Measurements from ENCODE around the gene GOLM1. TPM values are rescaled to one million over a fixed set of nuclear protein-coding genes. Genes with fewer than 3 reads are reported as not detected.
A peak's percentile ranks its signal among the peaks of the same experiment; 100 is the strongest.
"Not testable (repeated sequence)": the region's sequence is repeated elsewhere in the genome, so short reads cannot be mapped to it uniquely, and the experiment has no call there.

The GOLM1 gene
- total RNA-seq, 2 donors from 2014 or later = 1.2 to 2.7 TPM

DNA sequence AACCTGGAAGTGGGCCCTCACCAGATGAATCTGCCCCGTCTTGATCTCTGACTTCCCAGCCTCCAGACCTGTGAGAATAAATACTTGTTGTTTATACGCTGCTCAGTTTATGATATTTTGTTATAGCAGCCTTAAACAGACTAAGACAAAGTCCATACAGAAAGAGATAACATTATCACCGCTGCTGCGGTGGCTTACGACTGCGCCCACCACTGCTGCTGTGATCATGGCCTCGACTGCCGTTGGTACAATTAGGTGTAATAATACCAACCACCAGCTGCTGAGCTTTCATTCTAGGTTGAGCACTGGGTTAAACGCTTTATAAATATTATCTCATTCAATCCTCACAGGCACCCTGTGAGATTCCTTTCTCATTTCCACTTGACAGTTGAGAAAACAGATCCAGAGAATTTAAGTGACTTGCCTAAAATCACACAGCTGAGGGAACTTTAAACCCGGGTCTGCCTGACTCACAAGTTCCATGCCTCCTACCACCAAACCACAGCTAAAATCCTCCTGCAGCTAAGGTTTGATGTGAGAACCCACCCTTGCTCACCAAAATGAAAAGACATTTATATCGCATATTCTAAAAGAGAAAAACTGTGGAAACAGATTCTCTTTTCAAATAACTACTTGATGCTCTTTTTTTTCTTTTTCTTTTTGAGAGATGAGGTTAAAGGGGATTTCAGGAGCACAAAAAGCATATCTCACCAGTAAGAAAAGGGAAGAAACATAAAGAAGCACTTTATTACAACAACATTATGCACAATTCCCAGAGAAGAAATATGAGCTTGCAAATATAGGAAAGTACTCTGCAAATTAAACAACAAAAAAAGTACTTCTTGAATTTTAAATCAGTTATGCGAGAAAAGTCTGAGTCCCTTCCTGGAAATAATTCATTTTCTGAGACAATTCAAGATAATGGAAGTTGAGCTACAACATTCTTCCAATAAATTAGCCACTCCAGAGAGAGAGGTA is 23.9 kb downstream of the GOLM1 start:
- ATAC-seq (replicated peaks in 1 of 2) (peak; percentile 47 to 61), DNase-seq (peak; percentile 15 to 35)
- Mint-ChIP-seq H3K27ac (peak overlapping the region; percentile 87), H3K27me3 (ENCODE audit: low read depth) (peaks cover 5% of the 10 kb centered on the region), H3K9me3 (no peaks in the 10 kb centered on the region), H3K4me1 (ENCODE audit: low read depth) (peaks cover 15% of the 10 kb centered on the region), H3K4me3 (peak overlapping the region in 1 of 2 donors; percentile 53), H3K36me3 (ENCODE audit: insufficient read depth in 2 of 2) (no peaks in the 10 kb centered on the region)

DNA sequence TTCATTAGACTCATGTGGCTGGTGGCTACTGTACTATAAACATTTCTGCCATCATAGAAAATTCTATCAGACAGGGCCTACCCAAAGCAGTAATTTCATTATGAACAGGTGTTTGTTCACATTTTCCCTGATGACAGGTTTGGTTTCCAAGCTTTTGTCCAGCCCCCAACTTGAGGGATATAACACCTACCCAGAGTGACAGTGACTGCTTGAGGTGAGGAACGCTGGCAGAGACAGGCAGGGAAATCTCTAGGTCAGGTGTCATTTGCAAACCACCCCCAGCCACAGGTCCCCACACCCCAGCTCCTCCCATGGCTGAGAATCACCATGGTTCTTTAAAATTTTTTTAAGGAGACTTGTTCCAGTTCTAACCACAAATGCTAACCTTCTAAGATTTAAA is 25.5 kb downstream of the GOLM1 start:
- H3K4me3 Mint-ChIP-seq = no peak overlapping the region
- ATAC-seq (replicated peaks in 1 of 2) = peak; percentile 45 to 68

DNA sequence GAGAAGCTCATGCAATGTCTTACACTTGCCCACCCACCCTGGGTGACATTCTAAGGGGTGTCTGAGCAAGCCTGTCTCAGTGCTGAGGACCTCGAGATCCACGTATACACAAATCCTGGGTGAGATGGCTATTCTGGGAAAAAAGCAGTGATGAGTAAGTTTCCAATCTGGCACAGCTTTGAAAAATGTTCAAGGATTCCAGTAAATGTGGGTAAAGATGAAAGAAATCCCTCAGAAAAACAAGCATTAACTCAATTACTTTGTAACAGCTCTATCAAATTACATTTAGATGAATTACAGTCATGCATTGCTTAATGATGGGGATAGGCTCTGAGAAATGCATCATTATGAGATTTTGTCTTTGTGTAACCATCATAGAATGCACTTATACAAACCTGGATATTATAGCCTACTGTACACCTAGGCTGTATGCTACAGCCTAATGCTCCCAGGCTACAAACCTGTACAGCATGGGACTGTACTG is 26.9 kb downstream of the GOLM1 start:
- Mint-ChIP-seq H3K27ac (no peak overlapping the region), H3K4me1 (ENCODE audit: low read depth) (peaks cover 15% of the 10 kb centered on the region), H3K9me3 (no peaks in the 10 kb centered on the region), H3K4me3 (no peak overlapping the region), H3K36me3 (ENCODE audit: insufficient read depth in 2 of 2) (no peaks in the 10 kb centered on the region), H3K27me3 (ENCODE audit: low read depth) (peaks cover 5% of the 10 kb centered on the region)
- ATAC-seq (replicated peaks in 1 of 2) = no peak
- DNase-seq = no peak

More for the DNA sequence above, 25.5 kb downstream of the GOLM1 start:
- peak; percentile 2 to 6 for DNase-seq
- Mint-ChIP-seq H3K27ac (no peak overlapping the region), H3K27me3 (ENCODE audit: low read depth) (peaks cover 5% of the 10 kb centered on the region), H3K36me3 (ENCODE audit: insufficient read depth in 2 of 2) (no peaks in the 10 kb centered on the region), H3K4me1 (ENCODE audit: low read depth) (peaks cover 15% of the 10 kb centered on the region), H3K9me3 (no peaks in the 10 kb centered on the region)

DNA sequence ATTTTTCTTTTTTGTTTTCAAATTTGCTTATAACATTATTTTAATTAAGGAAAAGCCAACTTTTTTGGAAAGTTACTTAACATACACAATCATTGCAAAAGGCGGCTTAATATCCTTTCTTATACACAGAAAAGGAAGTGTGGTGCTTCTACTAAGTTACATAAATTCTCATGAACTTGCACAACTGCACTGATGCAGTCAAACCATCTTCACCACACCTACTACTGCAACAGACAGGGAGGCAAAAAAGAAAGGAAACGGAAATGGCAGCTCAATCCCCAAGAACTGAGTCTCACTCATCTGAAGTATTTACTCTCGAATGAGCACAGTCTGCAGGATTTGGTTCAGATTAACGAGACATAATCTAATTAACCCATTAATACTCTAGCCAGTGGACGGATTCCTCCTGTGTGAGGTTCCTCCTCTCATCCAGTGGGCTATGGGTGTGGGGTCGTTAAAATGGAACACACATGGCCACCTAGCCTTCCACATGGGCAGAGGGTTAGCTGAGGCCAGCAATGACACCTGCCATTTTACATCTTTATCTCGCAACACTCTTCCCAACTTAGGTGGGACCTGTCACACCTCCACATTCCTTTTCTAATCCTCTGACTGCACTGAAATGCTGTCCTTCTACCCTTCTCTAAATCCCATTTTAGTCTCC is 30.0 kb downstream of the GOLM1 start:
- no peaks in the 10 kb centered on the region for H3K9me3 Mint-ChIP-seq
- H3K27me3 Mint-ChIP-seq (ENCODE audit: low read depth) = peaks cover 5% of the 10 kb centered on the region
- no peak for ATAC-seq (replicated peaks in 1 of 2)
- H3K27ac Mint-ChIP-seq = no peak overlapping the region
- H3K4me1 Mint-ChIP-seq (ENCODE audit: low read depth) = no peaks in the 10 kb centered on the region
- no peak for DNase-seq
- no peaks in the 10 kb centered on the region for H3K36me3 Mint-ChIP-seq (ENCODE audit: insufficient read depth in 2 of 2)
- H3K4me3 Mint-ChIP-seq = no peak overlapping the region

DNA sequence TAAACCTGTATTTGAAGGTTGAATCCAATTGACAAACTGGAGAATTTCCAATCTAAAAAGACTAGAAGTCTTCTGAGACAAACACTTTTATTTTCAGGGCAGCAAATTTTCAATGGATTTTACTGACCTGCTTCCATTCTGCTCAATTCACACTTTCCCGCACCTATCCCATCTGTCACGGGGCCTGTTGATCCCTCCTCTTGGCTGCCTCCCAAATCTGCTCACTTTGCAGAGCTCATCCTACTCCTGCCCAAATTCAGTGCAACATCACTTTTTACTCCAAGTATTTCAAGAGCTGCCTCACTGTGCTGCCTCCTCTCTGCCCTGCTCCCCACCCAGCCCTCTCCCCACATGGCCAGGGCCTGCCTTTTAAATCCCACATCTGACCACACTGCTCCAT is 35.1 kb downstream of the GOLM1 start:
- H3K27me3 Mint-ChIP-seq (ENCODE audit: low read depth) = peaks cover 12% of the 10 kb centered on the region
- no peak for ATAC-seq (replicated peaks in 1 of 2)
- no peaks in the 10 kb centered on the region for H3K4me1 Mint-ChIP-seq (ENCODE audit: low read depth)
- no peak overlapping the region for H3K27ac Mint-ChIP-seq
- no peak for DNase-seq
- H3K9me3 Mint-ChIP-seq = no peaks in the 10 kb centered on the region
- H3K36me3 Mint-ChIP-seq (ENCODE audit: insufficient read depth in 2 of 2) = no peaks in the 10 kb centered on the region
- no peak overlapping the region for H3K4me3 Mint-ChIP-seq

DNA sequence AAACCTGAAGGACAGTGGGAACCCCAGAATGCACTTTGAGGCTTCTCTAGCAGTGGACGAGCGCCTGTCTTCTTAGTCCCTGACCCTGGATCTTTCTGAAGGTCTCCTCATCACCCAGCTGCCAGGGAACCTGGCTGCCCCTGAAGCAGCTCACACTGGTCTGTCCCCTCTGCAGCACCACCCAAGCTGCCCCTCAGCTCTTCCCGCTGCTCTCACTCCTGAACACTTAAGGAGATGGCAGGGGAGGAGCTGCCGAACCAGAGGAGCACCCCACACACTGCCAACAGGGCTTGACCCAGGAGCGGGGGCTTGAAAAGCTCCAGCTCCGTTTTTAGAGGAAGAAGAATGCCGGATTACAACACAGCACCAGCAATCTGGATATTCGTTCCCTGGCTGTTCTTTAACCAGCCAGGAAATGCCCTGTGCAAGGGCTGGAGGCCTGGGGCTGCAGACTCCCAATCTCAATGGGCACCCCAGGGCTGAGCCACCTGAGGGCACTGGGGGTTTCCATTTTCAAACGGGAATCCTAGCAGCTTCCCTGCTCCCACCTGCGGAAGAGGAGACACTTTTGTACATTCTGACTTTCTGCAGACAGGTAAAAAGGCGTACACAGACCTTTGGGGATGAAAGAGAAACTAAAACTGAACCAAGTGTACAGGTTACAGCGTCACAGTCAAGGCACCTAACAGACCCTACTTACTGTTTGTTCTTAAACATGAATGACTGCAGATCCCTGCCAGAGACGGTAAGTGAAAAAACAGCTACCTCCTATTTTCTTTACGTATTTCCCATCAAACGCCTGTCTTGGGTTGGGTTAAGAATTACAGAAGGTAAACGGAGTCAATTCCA is 36.3 kb downstream of the GOLM1 start:
- Mint-ChIP-seq H3K27me3 (ENCODE audit: low read depth) (peaks cover 15% of the 10 kb centered on the region), H3K36me3 (ENCODE audit: insufficient read depth in 2 of 2) (no peaks in the 10 kb centered on the region)
- DNase-seq = no peak

DNA sequence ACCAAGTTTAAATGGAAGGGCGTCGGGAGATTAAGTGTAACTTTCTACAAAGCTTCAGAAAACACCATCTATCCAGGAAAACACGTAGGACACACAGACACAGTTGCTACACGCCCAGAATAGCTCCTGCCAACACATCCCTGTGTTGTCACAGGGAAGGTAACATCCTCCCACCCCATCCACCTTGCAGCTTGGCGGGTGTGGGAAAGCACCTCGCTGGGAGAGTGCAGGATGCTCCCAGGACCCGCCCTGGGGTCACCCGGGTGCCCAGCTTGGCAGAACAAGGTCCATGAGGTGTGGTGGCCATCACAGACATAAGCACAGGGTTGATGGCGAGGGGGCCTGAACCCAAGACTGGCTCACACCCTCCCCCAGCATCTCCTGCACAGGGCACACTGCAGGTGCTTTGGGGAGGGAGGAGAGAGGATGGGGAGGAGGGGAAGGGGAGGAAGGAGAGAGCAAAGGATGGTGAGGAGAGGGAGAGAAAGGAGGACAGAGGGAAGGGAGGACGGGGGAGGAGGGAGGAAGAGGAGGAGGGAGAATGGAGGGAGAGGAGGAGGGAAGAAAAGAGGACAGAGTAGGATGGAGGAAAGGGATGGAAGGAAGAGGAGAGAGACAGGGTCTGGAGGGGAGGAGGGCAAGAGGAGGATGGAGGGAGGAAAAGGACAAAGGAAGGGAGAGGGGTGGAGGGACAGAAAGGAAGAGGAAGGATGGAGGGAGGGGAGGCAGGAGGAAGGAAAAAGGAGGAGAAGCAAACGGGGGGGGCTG is 37.2 kb downstream of the GOLM1 start:
- ATAC-seq (replicated peaks in 1 of 2) = no peak
- Mint-ChIP-seq H3K36me3 (ENCODE audit: insufficient read depth in 2 of 2) (no peaks in the 10 kb centered on the region), H3K9me3 (no peaks in the 10 kb centered on the region), H3K4me1 (ENCODE audit: low read depth) (no peaks in the 10 kb centered on the region), H3K4me3 (no peak overlapping the region), H3K27ac (no peak overlapping the region), H3K27me3 (ENCODE audit: low read depth) (peaks cover 15% of the 10 kb centered on the region)
- no peak for DNase-seq

More for the DNA sequence above, 36.3 kb downstream of the GOLM1 start:
- H3K9me3 Mint-ChIP-seq = no peaks in the 10 kb centered on the region
- no peaks in the 10 kb centered on the region for H3K4me1 Mint-ChIP-seq (ENCODE audit: low read depth)
- H3K27ac Mint-ChIP-seq = no peak overlapping the region
- H3K4me3 Mint-ChIP-seq = no peak overlapping the region
- no peak for ATAC-seq (replicated peaks in 1 of 2)

DNA sequence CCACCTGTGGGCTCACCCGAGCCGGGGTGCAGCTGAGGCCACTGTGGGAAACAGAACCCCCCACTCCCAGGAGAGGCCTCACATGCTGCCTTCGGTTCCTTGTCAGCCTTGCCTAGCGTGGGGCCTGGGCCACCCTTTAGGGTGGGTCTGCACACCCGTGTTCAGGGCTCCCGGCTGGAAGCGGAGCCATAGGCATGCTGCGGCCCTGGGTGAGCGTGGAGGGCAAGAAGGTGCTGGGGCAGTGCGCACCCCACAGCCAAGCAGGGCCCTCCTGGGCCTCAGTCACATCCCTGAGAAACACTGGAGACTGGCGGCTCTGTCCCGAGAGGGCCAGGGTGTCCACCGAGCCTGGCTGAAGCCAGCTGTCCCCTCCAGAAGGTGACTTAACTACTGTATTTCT is 41.9 kb downstream of the GOLM1 start:
- H3K4me1 Mint-ChIP-seq (ENCODE audit: low read depth) = no peaks in the 10 kb centered on the region
- ATAC-seq (replicated peaks in 1 of 2) = no peak
- no peaks in the 10 kb centered on the region for H3K36me3 Mint-ChIP-seq (ENCODE audit: insufficient read depth in 2 of 2)
- H3K27ac Mint-ChIP-seq = no peak overlapping the region
- H3K27me3 Mint-ChIP-seq (ENCODE audit: low read depth) = peaks cover 15% of the 10 kb centered on the region
- H3K4me3 Mint-ChIP-seq = no peak overlapping the region
- DNase-seq = no peak
- H3K9me3 Mint-ChIP-seq = no peaks in the 10 kb centered on the region

DNA sequence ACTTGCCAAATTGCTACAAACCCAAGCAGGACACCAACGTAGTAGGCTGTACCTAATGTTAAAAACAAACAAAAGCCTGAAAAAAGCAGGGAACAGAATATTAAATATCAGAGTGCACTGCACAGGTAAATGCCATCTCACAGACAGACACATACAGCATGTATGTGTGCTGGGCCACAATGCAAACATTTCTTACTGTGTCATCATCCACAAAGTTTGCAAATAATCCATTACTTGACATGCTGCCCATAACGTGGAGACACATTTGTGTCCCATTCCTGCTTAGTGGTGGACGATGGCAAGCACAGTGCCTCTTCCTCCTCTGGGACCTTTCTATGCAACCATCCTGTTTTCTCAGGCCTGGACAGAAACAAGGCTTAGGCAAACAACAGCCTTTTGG is 44.7 kb downstream of the GOLM1 start:
- no peak for ATAC-seq (replicated peaks in 1 of 2)
- no peak for DNase-seq
- peaks cover 5% of the 10 kb centered on the region for H3K27me3 Mint-ChIP-seq (ENCODE audit: low read depth)

DNA sequence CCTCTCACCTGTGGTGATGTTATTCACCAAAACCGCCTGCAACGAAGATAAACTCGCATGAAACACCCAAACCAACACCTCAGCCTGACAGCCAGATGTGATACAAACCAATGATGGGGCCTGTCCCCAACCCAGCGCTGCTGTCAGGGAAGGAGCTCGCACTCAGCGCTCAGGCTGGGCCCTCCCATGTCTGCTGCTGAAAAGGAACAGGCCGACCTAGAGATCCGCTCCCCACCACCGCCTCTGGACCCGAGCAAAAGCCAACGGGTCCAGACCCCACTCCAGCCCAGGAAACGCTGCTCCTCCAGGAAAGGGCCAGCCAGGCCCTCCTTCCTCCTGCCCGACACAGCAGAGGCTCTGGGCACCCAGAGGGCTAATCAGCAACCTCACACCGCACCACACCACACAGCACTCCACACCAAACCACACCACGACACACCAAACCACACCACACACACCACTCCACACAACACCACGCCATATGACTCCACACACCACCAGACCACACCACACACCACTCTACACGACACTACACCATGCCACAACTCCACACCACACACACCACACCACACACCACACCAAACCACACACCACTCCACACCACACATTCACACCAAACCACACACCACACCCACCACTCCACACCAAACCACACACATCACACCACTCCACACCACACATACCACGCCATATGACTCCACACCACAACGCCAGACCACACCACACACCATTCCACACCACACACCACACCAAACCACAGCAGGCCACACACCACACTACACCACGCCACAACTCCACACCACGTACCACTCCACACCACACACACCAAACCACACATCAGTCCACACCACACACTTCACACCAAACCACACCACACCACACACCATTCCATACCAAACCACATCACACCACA is 46.5 kb downstream of the GOLM1 start:
- Mint-ChIP-seq H3K9me3 (peaks cover 0 to 2% of the 10 kb centered on the region in 2 donors), H3K4me1 (ENCODE audit: low read depth) (no peaks in the 10 kb centered on the region), H3K36me3 (ENCODE audit: insufficient read depth in 2 of 2) (no peaks in the 10 kb centered on the region), H3K4me3 (no peak overlapping the region), H3K27ac (no peak overlapping the region), H3K27me3 (ENCODE audit: low read depth) (no peaks in the 10 kb centered on the region)
- peak; percentile 25 to 51 for ATAC-seq (replicated peaks in 1 of 2)
- no peak for DNase-seq

More for the DNA sequence above, 44.7 kb downstream of the GOLM1 start:
- H3K4me3 Mint-ChIP-seq = no peak overlapping the region
- H3K36me3 Mint-ChIP-seq (ENCODE audit: insufficient read depth in 2 of 2) = no peaks in the 10 kb centered on the region
- no peak overlapping the region for H3K27ac Mint-ChIP-seq
- no peaks in the 10 kb centered on the region for H3K9me3 Mint-ChIP-seq
- no peaks in the 10 kb centered on the region for H3K4me1 Mint-ChIP-seq (ENCODE audit: low read depth)

DNA sequence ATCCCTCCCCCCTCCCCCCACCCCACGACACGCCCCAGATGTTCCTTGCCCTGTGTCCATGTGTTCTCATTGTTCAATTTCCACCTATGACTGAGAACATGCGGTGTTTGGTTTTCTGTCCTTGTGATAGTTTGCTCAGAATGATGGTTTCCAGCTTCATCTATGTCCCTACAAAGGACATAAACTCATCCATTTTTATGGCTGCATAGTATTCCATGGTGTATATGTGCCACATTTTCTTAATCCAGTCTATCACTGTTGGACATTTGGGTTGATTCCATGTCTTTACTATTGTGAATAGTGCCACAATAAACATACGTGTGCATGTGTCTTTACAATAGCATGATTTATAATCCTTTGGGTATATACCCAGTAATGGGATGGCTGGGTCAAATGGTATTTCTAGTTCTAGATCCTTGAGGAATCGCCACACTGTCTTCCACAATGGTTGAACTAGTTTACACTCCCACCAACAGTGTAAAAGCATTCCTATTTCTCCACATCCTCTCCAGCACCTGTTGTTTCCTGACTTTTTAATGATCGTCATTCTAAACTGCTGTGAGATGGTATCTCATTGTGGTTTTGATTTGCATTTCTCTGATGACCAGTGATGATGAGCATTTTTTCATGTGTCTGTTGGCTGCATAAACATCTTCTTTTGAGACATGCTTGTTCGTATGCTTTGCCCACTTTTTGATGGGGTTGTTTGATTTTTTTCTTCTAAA is 51.2 kb downstream of the GOLM1 start:
- DNase-seq; ATAC-seq (replicated peaks in 1 of 2); H3K4me1 Mint-ChIP-seq (ENCODE audit: low read depth); H3K4me3 Mint-ChIP-seq; H3K27me3 Mint-ChIP-seq (ENCODE audit: low read depth); H3K27ac Mint-ChIP-seq; H3K9me3 Mint-ChIP-seq; H3K36me3 Mint-ChIP-seq (ENCODE audit: insufficient read depth in 2 of 2): not testable (repeated sequence)
